GM10248 (cell line): ENCODE data around the gene UBASH3B.
A peak's percentile ranks its signal among the peaks of the same experiment; 100 is the strongest.
"Not testable (repeated sequence)": the region's sequence is repeated elsewhere in the genome, so short reads cannot be mapped to it uniquely, and the experiment has no call there.

ENCODE experiments used
- CTCF ChIA-PET: fragments of 300-600 bp; sonication (Branson Sonifier 250); formaldehyde crosslinking; extraction: SDS; loops from one replicate; lab custom pipeline; 2021; ENCODE audit warnings: antibody characterized with exemption; lab: Yijun Ruan, JAX
- POLR2A ChIA-PET: fragments of 350-650 bp; sonication (Branson Sonifier 250); formaldehyde crosslinking; extraction: SDS; loops from one replicate; lab custom pipeline; 2020; ENCODE audit warnings: antibody characterized with exemption; lab: Yijun Ruan, JAX
- DNase-seq: peaks from one replicate; pipeline ENCODE4 v3.0.0; 2012; ENCODE audit errors: extremely low spot score
- CTCF ChIP-seq: IDR thresholded peaks from 2 replicates; pipeline ENCODE4 v1.5.1; 2012; ENCODE audit warnings: mild to moderate bottlenecking, low read depth; ENCODE audit errors: extremely low read depth, missing control alignments, control extremely low read depth

Gene UBASH3B

GRCh38 chr11:122618927-122619326 is 36.6 kb upstream of the UBASH3B start:
- TF ChIP-seq CTCF = no peak
- ChIA-PET CTCF (interaction anchor here (1.2 to 2.0 kb wide), 3 partner anchors 10 to 137 kb away, joined by 3 to 7 read pairs (median 4); no protein-coding TSS in a partner anchor), POLR2A (no interaction called here)
- no peak for DNase-seq

GRCh38 chr11:122619757-122620156 is 35.8 kb upstream of the UBASH3B start:
- POLR2A ChIA-PET = no interaction called here
- no peak for DNase-seq
- TF ChIP-seq CTCF = no peak
- CTCF ChIA-PET = interaction anchor here (1.2 to 2.0 kb wide), 2 partner anchors 9 to 12 kb away, joined by 4 to 7 read pairs; no protein-coding TSS in a partner anchor

GRCh38 chr11:122625501-122625900 is 30.0 kb upstream of the UBASH3B start:
- not testable (repeated sequence) for DNase-seq
- POLR2A ChIA-PET = interaction anchor here (0.7 kb wide), 1 partner anchor 244 kb away, joined by 6 read pairs; no protein-coding TSS in a partner anchor
- CTCF ChIA-PET = interaction anchor here (0.6 to 12.1 kb wide), 4 partner anchors 130 to 397 kb away, joined by 3 to 150 read pairs (median 78); no protein-coding TSS in a partner anchor

GRCh38 chr11:122625976-122626665 is 29.4 kb upstream of the UBASH3B start:
- ChIA-PET POLR2A (interaction anchor here (0.7 kb wide), 1 partner anchor 243 kb away, joined by 6 read pairs; no protein-coding TSS in a partner anchor), CTCF (interaction anchor here (0.6 to 12.1 kb wide), 7 partner anchors 130 to 428 kb away, joined by 3 to 150 read pairs (median 5); no protein-coding TSS in a partner anchor)
- TF ChIP-seq CTCF = no peak
- DNase-seq = no peak

GRCh38 chr11:122627745-122628144 is 27.8 kb upstream of the UBASH3B start:
- no peak for DNase-seq
- CTCF ChIA-PET = interaction anchor here (0.9 to 12.1 kb wide), 22 partner anchors 10 to 236 kb away, joined by 3 to 150 read pairs (median 4); partner anchors contain the start of gene UBASH3B
- TF ChIP-seq CTCF = no peak
- POLR2A ChIA-PET = no interaction called here

- POLR2A ChIA-PET = no interaction called here
These were observed 26.5 kb upstream of the UBASH3B start for GRCh38 chr11:122628810-122629555.

More at GRCh38 chr11:122628810-122629555, 26.5 kb upstream of the UBASH3B start:
- TF ChIP-seq CTCF = peak; percentile 80
- CTCF ChIA-PET = interaction anchor here (0.6 to 12.1 kb wide), 41 partner anchors 8 to 394 kb away, joined by 3 to 150 read pairs (median 4); partner anchors contain the start of gene UBASH3B
- peak; percentile 65 for DNase-seq
